ENCODE measurements around the gene POLR1F. TPM values are rescaled to one million over a fixed set of nuclear protein-coding genes. Genes with fewer than 3 reads are reported as not detected.
"Not testable (repeated sequence)": the region's sequence is repeated elsewhere in the genome, so short reads cannot be mapped to it uniquely, and the experiment has no call there.

POLR1F gene
- polyA plus RNA-seq, 10 donors: 10.3 to 15.5 (median 13.5) TPM

DNA sequence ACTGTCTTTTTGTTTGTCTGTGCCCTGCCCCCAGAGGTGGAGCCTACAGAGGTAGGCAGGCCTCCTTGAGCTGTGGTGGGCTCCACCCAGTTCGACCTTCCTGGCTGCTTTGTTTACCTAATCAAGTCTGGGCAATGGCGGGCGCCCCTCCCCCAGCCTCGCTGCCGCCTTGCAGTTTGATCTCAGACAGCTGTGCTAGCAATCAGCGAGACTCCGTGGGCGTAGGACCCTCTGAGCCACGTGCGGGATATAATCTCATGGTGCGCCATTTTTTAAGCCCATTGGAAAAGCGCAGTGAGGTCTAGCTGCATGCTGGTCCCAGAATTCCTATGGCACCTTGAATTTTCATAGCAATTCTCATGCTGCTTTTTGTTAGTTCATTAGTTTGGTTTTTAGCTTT, 19.7 kb downstream of the POLR1F start:
- DNase-seq: not testable (repeated sequence)

- no peak for DNase-seq
These were observed 27.2 kb downstream of the POLR1F start for GRCh38 chr7:19681596-19681995.

DNA sequence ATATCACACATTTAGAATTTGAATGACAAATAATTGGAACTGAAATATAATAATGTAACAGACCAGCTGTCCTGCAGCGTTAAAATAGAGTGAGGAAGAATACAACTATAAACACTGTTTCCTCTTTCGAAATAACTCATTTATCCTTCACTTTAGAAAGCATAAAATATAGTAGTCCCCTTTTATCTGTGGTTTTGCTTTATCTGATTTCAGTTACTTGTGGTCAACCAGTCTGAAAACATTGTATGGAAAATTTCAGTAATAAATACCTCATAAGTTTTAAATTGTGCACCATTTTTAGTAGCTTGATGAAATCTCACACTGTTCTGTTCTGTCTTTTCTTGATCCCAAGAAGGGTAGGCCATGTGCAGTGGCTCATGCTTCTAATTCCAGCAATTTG, 31.7 kb downstream of the POLR1F start:
- DNase-seq: peak in 1 of 3 donors; percentile 17

DNA sequence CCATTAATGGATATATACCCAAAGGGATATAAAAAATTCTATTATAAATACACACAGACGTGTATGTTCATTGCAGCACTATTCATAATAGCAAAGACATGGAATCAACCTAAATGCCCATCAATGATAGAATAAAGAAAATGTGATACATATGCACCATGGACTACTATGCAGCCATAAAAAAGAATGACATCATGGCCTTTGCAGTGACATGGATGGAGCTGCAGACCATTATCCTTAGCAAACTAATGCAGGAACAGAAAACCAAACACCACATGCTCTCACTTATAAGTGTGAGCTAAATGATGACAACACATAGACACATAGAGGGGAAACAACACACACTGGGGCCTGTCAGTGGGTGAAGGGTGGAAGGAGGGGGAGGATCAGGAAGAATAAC, 33.0 kb downstream of the POLR1F start:
- DNase-seq: no peak

DNA sequence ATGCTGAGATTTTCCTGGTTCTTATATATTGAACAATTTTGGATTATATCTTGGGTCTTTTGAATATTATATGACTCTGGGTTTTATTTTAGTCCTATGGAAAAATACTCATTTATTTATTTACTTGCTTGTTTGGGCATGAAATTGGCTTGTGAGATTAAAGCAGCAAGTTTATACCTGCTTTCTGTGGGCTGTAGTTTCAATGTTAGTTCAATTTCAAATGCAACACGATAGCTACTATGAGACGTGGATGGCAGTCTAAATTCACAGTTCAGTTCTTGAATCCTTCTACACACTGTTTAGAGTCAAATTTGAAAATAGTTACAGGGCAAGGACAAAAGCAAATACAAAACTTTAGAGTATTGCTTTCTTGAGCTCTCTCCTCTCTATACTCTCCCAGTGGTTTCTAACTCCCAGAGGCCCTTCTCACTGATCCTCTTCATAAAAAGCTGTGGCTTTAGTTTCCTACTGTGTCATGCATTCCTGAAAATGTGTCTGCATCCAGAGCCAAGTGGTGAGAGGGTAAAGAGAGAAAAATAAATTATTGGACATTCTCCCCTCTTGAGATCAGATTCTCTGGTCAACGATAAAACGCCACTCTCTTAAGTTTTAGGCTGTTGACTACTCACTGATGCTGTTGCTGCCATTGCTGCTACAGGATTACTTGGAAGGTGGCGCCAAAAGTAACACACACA, 34.4 kb downstream of the POLR1F start:
- peak in 1 of 3 donors; percentile 22 for DNase-seq

DNA sequence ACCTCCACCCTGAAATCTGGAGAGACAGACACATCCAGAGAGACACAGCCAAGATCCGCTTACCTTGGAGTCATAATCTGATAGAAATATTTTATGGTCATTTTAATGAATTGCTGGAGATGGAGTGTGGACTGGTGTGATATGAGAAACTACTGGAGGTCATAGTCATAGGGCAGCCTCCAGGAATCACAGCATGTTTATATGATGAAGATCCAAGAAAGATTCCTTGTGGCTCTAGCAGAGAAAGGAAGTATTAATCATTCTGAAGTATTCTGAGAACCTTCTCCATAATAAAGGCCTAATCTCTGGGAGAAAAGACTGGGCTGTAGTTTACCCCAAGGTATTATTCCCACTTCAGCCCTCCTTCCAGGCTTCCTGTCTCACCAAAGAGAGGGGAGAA, 38.0 kb downstream of the POLR1F start:
- DNase-seq: no peak

- peak; percentile 19 to 40 (median 20) for DNase-seq
These were observed 43.3 kb downstream of the POLR1F start for GRCh38 chr7:19665399-19666008.

- peak in 2 of 3 donors; percentile 2 to 28 for DNase-seq
These were observed 44.9 kb downstream of the POLR1F start for GRCh38 chr7:19663816-19664462.

GRCh38 chr7:19648791-19649190, 60.0 kb downstream of the POLR1F start:
- no peak for DNase-seq

Other genes starting within 250 kb of the POLR1F start
- gene TMEM196, start 64.6 kb upstream of the POLR1F start, polyA plus RNA-seq (ENCODE audit: insufficient read length in 10 of 10): under 1 TPM in 8 of 10 donors, not detected in 2; 0.04 to 0.27 (median 0.15) TPM